HG02678 (cell line): Measurements from ENCODE around the gene GGTLC3.
"Not testable (repeated sequence)": the region's sequence is repeated elsewhere in the genome, so short reads cannot be mapped to it uniquely, and the experiment has no call there.

Source experiments
- ATAC-seq: cut with Tn5 transposase; IDR thresholded peaks from one replicate; pipeline ENCODE4 v1.9.1; 2021; ENCODE audit warnings: mild to moderate bottlenecking, moderate library complexity; ENCODE audit not compliant: unreplicated experiment

GGTLC3 gene

GRCh38 chr22:18522762-18523161 lies 4.8 kb upstream of the GGTLC3 start:
- not testable (repeated sequence) for ATAC-seq

GRCh38 chr22:18513454-18513853 lies 4.5 kb downstream of the GGTLC3 start:
- not testable (repeated sequence) for ATAC-seq

GRCh38 chr22:18512378-18512777 lies 5.6 kb downstream of the GGTLC3 start:
- not testable (repeated sequence) for ATAC-seq

GRCh38 chr22:18511327-18511726 lies 6.6 kb downstream of the GGTLC3 start:
- ATAC-seq, result not testable (repeated sequence)

GRCh38 chr22:18496227-18496626 lies 21.7 kb downstream of the GGTLC3 start:
- ATAC-seq, result not testable (repeated sequence)
